DOHH2 (cell line): ENCODE measurements around the gene PTGFRN.

ENCODE experiments used
- H3F3A ChIP-seq: fragments of 200-600 bp; sonication (generic), shearing (Covaris generic); 2 replicates; pipeline ENCODE4 v1.6.0; 2016; ENCODE audit warnings: antibody characterized with exemption, mild to moderate bottlenecking; ENCODE audit not compliant: control insufficient read depth, insufficient read depth
- H3K27ac ChIP-seq: fragments of 200-600 bp; sonication (generic); 2 replicates; pipeline ENCODE4 v1.5.1; 2014; ENCODE audit warnings: low read depth, mild to moderate bottlenecking, low read length, moderate library complexity
- H3K27me3 ChIP-seq: fragments of 200-600 bp; sonication (generic); 2 replicates; pipeline ENCODE4 v1.6.1; 2014; ENCODE audit warnings: mild to moderate bottlenecking, low read length, mixed read lengths; ENCODE audit not compliant: control insufficient read depth
- H3K36me3 ChIP-seq: fragments of 200-600 bp; sonication (generic); 2 replicates; pipeline ENCODE4 v1.6.1; 2014; ENCODE audit warnings: mild to moderate bottlenecking, low read length, moderate library complexity, mixed read lengths; ENCODE audit not compliant: control insufficient read depth
- H3K4me1 ChIP-seq: fragments of 200-600 bp; sonication (generic); 2 replicates; pipeline ENCODE4 v1.6.1; 2014; ENCODE audit warnings: mild to moderate bottlenecking, low read length, mixed read lengths; ENCODE audit not compliant: control insufficient read depth
- H3K4me2 ChIP-seq: fragments of 200-600 bp; sonication (generic); 2 replicates; pipeline ENCODE4 v1.6.0; 2014; ENCODE audit warnings: mild to moderate bottlenecking, low read length, moderate library complexity
- H3K4me3 ChIP-seq: fragments of 200-600 bp; sonication (generic); 2 replicates; pipeline ENCODE4 v1.5.1; 2014; ENCODE audit warnings: mild to moderate bottlenecking, low read length, mixed read lengths
- H3K79me2 ChIP-seq: fragments of 200-600 bp; sonication (generic); 2 replicates; pipeline ENCODE4 v1.6.1; 2014; ENCODE audit warnings: mild to moderate bottlenecking, low read length, mixed read lengths; ENCODE audit not compliant: control insufficient read depth
- H3K9me2 ChIP-seq: fragments of 200-600 bp; sonication (generic); replicated peaks from 2 replicates; pipeline ENCODE4 v1.6.1; 2014; ENCODE audit warnings: mild to moderate bottlenecking, low read length, mixed read lengths; ENCODE audit not compliant: control insufficient read depth
- H3K9me3 ChIP-seq: fragments of 200-600 bp; sonication (generic); 2 replicates; pipeline ENCODE4 v1.6.1; 2014; ENCODE audit warnings: antibody characterized with exemption, low read length, mixed read lengths; ENCODE audit not compliant: control insufficient read depth, insufficient read depth
- H4K20me1 ChIP-seq: fragments of 200-600 bp; sonication (generic); 2 replicates; pipeline ENCODE4 v1.6.0; 2014; ENCODE audit warnings: low read depth, mild to moderate bottlenecking, antibody characterized with exemption, low read length, moderate library complexity; ENCODE audit not compliant: control insufficient read depth, insufficient read depth
- EZH2phosphoT487 ChIP-seq: fragments of 200-600 bp; sonication (generic); IDR thresholded peaks from 2 replicates; pipeline ENCODE4 v1.6.1; 2017; ENCODE audit warnings: borderline replicate concordance, mild to moderate bottlenecking, antibody characterized with exemption, low read length, moderate library complexity, mixed read lengths
- TF ChIP-seq, protein P1 (sequence below): fragments of 200-600 bp; sonication (generic); IDR thresholded peaks from one replicate; pipeline ENCODE4 v1.5.1; 2014; ENCODE audit warnings: antibody characterized with exemption, mild to moderate bottlenecking, low read depth, low read length; ENCODE audit not compliant: poor library complexity, severe bottlenecking

The PTGFRN gene

DNA sequence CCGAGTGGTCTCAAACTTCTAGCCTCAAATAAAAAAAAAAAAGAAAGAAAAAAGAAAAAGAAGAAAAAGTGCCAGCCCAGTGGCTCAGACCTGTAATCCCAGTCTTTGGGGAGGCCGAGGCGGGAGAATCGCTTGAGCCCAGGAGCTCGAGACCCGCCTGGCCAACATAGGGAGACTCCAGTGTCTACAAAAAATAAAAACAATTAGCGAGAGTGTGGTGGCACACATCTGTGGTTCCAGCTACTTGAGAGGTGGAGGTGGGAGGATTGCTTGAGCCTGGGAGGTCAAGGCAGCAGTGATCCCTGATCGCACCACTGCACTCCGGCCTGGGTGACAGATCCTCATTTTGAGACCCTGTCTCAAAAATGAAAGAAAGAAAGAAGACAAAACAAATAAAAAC lies 1.4 kb upstream of the PTGFRN start:
- H3F3A ChIP-seq, result no peaks in the 10 kb centered on the region
- no peaks in the 10 kb centered on the region for H3K9me2 ChIP-seq
- no peaks in the 10 kb centered on the region for H3K79me2 ChIP-seq
- no peak overlapping the region for H3K27ac ChIP-seq
- H3K4me3 ChIP-seq, result no peak overlapping the region
- no peaks in the 10 kb centered on the region for H3K27me3 ChIP-seq
- no peak overlapping the region for H3K4me2 ChIP-seq
- no peak for TF ChIP-seq EZH2phosphoT487
- H3K4me1 ChIP-seq, result no peaks in the 10 kb centered on the region
- no peaks in the 10 kb centered on the region for H3K9me3 ChIP-seq
- H3K36me3 ChIP-seq, result no peaks in the 10 kb centered on the region
- H4K20me1 ChIP-seq, result no peaks in the 10 kb centered on the region

DNA sequence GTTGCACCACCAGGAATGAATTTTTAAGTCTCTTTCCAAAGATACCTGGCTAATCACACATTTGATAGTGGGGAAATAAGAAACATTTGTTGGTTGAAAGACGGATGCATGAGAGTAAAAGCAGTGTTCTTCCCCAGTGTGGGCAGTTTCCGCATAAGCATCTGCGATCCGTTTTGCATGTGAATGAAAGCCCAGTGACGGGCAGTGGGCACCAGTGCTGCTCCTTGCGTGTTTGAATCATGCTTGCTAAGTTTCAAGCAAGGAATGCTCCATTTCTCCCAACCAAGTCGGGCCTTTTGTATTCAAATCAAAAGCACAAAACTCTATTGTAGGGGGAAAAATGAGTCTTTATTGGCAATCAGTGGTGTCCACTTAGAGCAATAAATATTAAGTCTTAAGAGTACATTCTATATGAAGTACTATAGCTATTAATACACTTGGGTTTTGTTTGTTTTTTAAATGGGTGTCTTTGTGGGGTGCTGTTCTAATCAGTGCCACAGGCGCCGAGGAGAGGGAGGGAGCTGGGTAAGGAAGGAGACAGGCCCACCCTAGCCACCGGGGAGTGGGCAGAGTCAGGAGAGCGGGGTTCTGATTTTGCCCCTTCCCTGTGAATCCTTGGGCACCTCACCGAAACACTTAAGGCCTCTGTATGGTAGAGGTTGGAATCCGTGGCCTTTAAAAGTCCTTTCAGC lies 750 bp upstream of the PTGFRN start:
- no peaks in the 10 kb centered on the region for H4K20me1 ChIP-seq
- no peak overlapping the region for H3K4me2 ChIP-seq
- no peaks in the 10 kb centered on the region for H3K79me2 ChIP-seq
- H3K9me3 ChIP-seq, result no peaks in the 10 kb centered on the region
- H3K9me2 ChIP-seq, result no peaks in the 10 kb centered on the region
- H3K4me3 ChIP-seq, result no peak overlapping the region
- TF ChIP-seq, protein P1, sequence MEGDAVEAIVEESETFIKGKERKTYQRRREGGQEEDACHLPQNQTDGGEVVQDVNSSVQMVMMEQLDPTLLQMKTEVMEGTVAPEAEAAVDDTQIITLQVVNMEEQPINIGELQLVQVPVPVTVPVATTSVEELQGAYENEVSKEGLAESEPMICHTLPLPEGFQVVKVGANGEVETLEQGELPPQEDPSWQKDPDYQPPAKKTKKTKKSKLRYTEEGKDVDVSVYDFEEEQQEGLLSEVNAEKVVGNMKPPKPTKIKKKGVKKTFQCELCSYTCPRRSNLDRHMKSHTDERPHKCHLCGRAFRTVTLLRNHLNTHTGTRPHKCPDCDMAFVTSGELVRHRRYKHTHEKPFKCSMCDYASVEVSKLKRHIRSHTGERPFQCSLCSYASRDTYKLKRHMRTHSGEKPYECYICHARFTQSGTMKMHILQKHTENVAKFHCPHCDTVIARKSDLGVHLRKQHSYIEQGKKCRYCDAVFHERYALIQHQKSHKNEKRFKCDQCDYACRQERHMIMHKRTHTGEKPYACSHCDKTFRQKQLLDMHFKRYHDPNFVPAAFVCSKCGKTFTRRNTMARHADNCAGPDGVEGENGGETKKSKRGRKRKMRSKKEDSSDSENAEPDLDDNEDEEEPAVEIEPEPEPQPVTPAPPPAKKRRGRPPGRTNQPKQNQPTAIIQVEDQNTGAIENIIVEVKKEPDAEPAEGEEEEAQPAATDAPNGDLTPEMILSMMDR, result no peak
- no peak for TF ChIP-seq EZH2phosphoT487
- H3F3A ChIP-seq, result no peaks in the 10 kb centered on the region
- no peaks in the 10 kb centered on the region for H3K36me3 ChIP-seq
- H3K27me3 ChIP-seq, result no peaks in the 10 kb centered on the region
- no peaks in the 10 kb centered on the region for H3K4me1 ChIP-seq
- H3K27ac ChIP-seq, result no peak overlapping the region

DNA sequence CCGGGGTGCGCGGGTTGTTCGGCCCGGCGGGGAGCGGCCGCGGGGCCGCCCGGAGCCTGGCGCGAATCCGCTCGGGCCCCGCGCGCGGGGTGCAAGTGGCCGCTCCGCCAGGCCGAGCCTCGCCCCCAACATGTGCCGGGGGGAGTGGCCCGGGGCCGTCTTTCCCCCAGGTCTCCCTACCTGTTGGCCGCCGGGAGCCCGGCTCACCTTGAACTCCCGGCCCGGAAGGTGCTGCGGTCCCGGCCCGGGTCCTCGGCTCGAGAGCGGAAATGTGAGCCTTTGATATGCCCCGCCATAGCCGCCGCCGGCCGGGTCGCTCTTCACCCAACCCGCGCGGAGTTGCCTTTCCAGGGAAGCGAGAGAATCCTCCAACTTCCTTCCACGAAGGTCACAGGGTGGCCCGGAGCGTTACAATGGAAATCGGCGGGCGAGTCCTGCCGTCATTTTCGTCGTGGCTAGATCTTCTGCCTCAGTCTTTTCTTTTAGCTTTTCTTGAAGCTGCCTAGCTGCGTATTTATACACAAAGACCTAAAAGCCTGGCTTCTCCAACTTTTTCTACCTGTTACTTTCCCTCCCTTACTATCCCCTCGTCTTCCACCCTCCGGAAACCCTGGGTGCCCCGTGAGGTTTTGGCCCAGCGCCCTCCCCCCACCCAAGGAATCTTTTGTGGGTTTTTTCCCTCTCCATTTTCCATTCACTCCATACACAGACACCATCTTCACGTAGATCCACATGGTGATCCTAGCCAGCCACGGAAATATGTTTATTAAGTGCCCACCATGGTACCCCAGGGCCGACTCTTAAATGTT lies 867 bp downstream of the PTGFRN start:
- Histone ChIP-seq H4K20me1 (no peaks in the 10 kb centered on the region), H3K9me3 (no peaks in the 10 kb centered on the region), H3K9me2 (no peaks in the 10 kb centered on the region), H3K27me3 (no peaks in the 10 kb centered on the region), H3K4me3 (no peak overlapping the region), H3K4me2 (no peak overlapping the region), H3K27ac (no peak overlapping the region), H3K4me1 (no peaks in the 10 kb centered on the region), H3K36me3 (no peaks in the 10 kb centered on the region), H3F3A (no peaks in the 10 kb centered on the region), H3K79me2 (no peaks in the 10 kb centered on the region)
- TF ChIP-seq, protein P1, result no peak
- no peak for TF ChIP-seq EZH2phosphoT487

DNA sequence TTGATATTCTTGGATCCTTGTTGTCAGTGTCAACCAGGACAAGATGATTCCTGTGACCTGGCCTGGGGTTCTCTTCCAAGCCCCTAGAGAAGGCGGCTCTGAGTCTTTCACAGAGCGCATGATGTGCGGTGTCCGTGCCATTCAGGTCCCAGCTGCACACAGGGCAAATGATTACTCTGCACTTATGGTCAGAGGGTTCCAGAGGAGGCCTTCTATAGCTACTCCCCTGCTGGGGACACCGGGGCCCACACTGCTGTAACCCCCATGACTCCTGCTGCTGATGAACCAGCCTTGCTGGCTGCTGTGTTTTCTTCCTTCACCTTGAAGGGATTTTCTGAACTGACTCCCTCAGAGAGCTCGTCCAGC lies 1.5 kb downstream of the PTGFRN start:
- no peak overlapping the region for H3K4me3 ChIP-seq
- no peaks in the 10 kb centered on the region for H3K9me3 ChIP-seq
- TF ChIP-seq, protein P1, result no peak
- no peak for TF ChIP-seq EZH2phosphoT487
- H3K79me2 ChIP-seq, result no peaks in the 10 kb centered on the region
- H3K27ac ChIP-seq, result no peak overlapping the region
- no peaks in the 10 kb centered on the region for H3K27me3 ChIP-seq
- H3K9me2 ChIP-seq, result no peaks in the 10 kb centered on the region
- H3F3A ChIP-seq, result no peaks in the 10 kb centered on the region
- H3K36me3 ChIP-seq, result no peaks in the 10 kb centered on the region
- no peaks in the 10 kb centered on the region for H4K20me1 ChIP-seq
- no peaks in the 10 kb centered on the region for H3K4me1 ChIP-seq
- H3K4me2 ChIP-seq, result no peak overlapping the region
